SK-N-SH treated with all-trans-retinoic acid at 6 μM for 48 hours (cell line): ENCODE measurements around the gene NXN.
A peak's percentile ranks its signal among the peaks of the same experiment; 100 is the strongest.

Experiments
- ATAC-seq: fragments of 200-7000 bp; cut with Tn5 transposase; 3 replicates; pipeline ENCODE4 v1.9.1; 2020; ENCODE audit warnings: mild to moderate bottlenecking, moderate library complexity
- ARNTL ChIP-seq: fragments of 450-650 bp; formaldehyde crosslinking; IDR thresholded peaks from 2 replicates; pipeline ENCODE4 v1.5.0; 2020; ENCODE audit warnings: low read depth, mild to moderate bottlenecking, moderate library complexity, borderline replicate concordance
- BACH2 ChIP-seq: fragments of 250-450 bp; sonication (Bioruptor Pico); IDR thresholded peaks from 2 replicates; pipeline ENCODE4 v1.9.0; 2021; ENCODE audit warnings: mild to moderate bottlenecking, borderline replicate concordance
- CREB5 ChIP-seq: fragments of 250-450 bp; sonication (Bioruptor Pico); IDR thresholded peaks from 2 replicates; pipeline ENCODE4 v1.5.1; 2020; ENCODE audit warnings: low read depth, mild to moderate bottlenecking, moderate library complexity
- CSDC2 ChIP-seq: fragments of 250-450 bp; sonication (Bioruptor Pico); IDR thresholded peaks from 2 replicates; pipeline ENCODE4 v1.5.0; 2020; ENCODE audit warnings: mild to moderate bottlenecking, moderate library complexity
- GLIS3 ChIP-seq: fragments of 250-450 bp; sonication (Bioruptor Pico); IDR thresholded peaks from 2 replicates; pipeline ENCODE4 v1.5.0; 2020; ENCODE audit warnings: mild to moderate bottlenecking, moderate library complexity
- ISL1 ChIP-seq: fragments of 250-450 bp; sonication (Bioruptor Pico); IDR thresholded peaks from 2 replicates; pipeline ENCODE4 v2.1.2; 2022; ENCODE audit warnings: mild to moderate bottlenecking, moderate library complexity
- OSR1 ChIP-seq: fragments of 250-450 bp; sonication (Bioruptor Pico); IDR thresholded peaks from 2 replicates; pipeline ENCODE4 v1.8.0; 2022; ENCODE audit warnings: moderate library complexity, mild to moderate bottlenecking, inconsistent platforms
- POU6F1 ChIP-seq: fragments of 250-450 bp; sonication (Bioruptor Pico); IDR thresholded peaks from 2 replicates; pipeline ENCODE4 v1.8.0; 2021; ENCODE audit warnings: low read depth, mild to moderate bottlenecking, moderate library complexity, borderline replicate concordance
- PPARA ChIP-seq: fragments of 250-450 bp; sonication (Bioruptor Pico); IDR thresholded peaks from 2 replicates; pipeline ENCODE4 v1.5.0; 2020; ENCODE audit warnings: mild to moderate bottlenecking, borderline replicate concordance
- RARB ChIP-seq: fragments of 250-450 bp; sonication (Bioruptor Pico); IDR thresholded peaks from 2 replicates; pipeline ENCODE4 v1.8.0; 2021; ENCODE audit warnings: mild to moderate bottlenecking, moderate library complexity
- SNAI2 ChIP-seq: fragments of 250-450 bp; sonication (Bioruptor Pico); IDR thresholded peaks from 2 replicates; pipeline ENCODE4 v1.5.0; 2020; ENCODE audit warnings: mild to moderate bottlenecking, moderate library complexity
- TOX ChIP-seq: fragments of 250-450 bp; sonication (Bioruptor Pico); IDR thresholded peaks from 2 replicates; pipeline ENCODE4 v1.8.0; 2021; ENCODE audit warnings: mild to moderate bottlenecking, moderate library complexity, borderline replicate concordance
- TSHZ2 ChIP-seq: fragments of 250-450 bp; sonication (Bioruptor Pico); IDR thresholded peaks from 2 replicates; pipeline ENCODE4 v1.5.0; 2020; ENCODE audit warnings: mild to moderate bottlenecking, moderate library complexity
- ZC3H10 ChIP-seq: fragments of 250-450 bp; sonication (Bioruptor Pico); IDR thresholded peaks from 2 replicates; pipeline ENCODE4 v1.5.1; 2021; ENCODE audit warnings: mild to moderate bottlenecking, moderate library complexity
- ZFP3 ChIP-seq: fragments of 250-450 bp; sonication (Bioruptor Pico); IDR thresholded peaks from 2 replicates; pipeline ENCODE4 v1.5.0; 2020; ENCODE audit warnings: mild to moderate bottlenecking, moderate library complexity
- ZFP30 ChIP-seq: fragments of 450-650 bp; formaldehyde crosslinking; IDR thresholded peaks from 2 replicates; pipeline ENCODE4 v1.5.0; 2022; ENCODE audit warnings: mild to moderate bottlenecking, moderate library complexity
- ZNF565 ChIP-seq: fragments of 450-650 bp; formaldehyde crosslinking; conservative IDR thresholded peaks from 2 replicates; pipeline ENCODE4 v1.5.0; 2020; ENCODE audit warnings: low read depth, mild to moderate bottlenecking, moderate library complexity
- ZNF8 ChIP-seq: fragments of 450-650 bp; formaldehyde crosslinking; IDR thresholded peaks from 2 replicates; pipeline ENCODE4 v1.5.0; 2020; ENCODE audit warnings: mild to moderate bottlenecking, moderate library complexity

The NXN gene

GRCh38 chr17:967122-967521, 12.5 kb downstream of the NXN start:
- ATAC-seq, result no peak
- TF ChIP-seq TSHZ2 (no peak), ZC3H10 (CRISPR knock-in tag) (no peak), CSDC2 (CRISPR knock-in tag) (no peak)

GRCh38 chr17:965311-965989, 14.1 kb downstream of the NXN start:
- no peak for TF ChIP-seq ARNTL (CRISPR knock-in tag)
- no peak for TF ChIP-seq SNAI2
- TF ChIP-seq ZC3H10 (CRISPR knock-in tag), result no peak
- no peak for TF ChIP-seq TSHZ2
- no peak for TF ChIP-seq TOX (CRISPR knock-in tag)
- TF ChIP-seq BACH2 (CRISPR knock-in tag), result no peak
- TF ChIP-seq GLIS3, result no peak
- TF ChIP-seq RARB (CRISPR knock-in tag), result no peak
- TF ChIP-seq PPARA, result no peak
- TF ChIP-seq ZFP3 (CRISPR knock-in tag), result no peak
- ATAC-seq, result peak; percentile 24

GRCh38 chr17:964876-965275, 14.7 kb downstream of the NXN start:
- peak; percentile 29; the same call in 2 of the 3 replicates for ATAC-seq
- no peak for TF ChIP-seq PPARA

GRCh38 chr17:962670-963069, 16.9 kb downstream of the NXN start:
- no peak for ATAC-seq
- TF ChIP-seq GLIS3 (no peak), CSDC2 (CRISPR knock-in tag) (no peak), SNAI2 (no peak), ZNF8 (CRISPR knock-in tag) (no peak), CREB5 (CRISPR knock-in tag) (no peak), ARNTL (CRISPR knock-in tag) (no peak), ISL1 (CRISPR knock-in tag) (no peak), OSR1 (CRISPR knock-in tag) (no peak), ZFP3 (CRISPR knock-in tag) (no peak), ZFP30 (no peak), BACH2 (CRISPR knock-in tag) (no peak), POU6F1 (no peak), ZNF565 (CRISPR knock-in tag) (no peak), RARB (CRISPR knock-in tag) (no peak), PPARA (no peak), TSHZ2 (no peak)
- TF ChIP-seq, all 23 proteins: peak for 0
